ENCODE results near the gene SLC25A19. TPM values are rescaled to one million over a fixed set of nuclear protein-coding genes. Genes with fewer than 3 reads are reported as not detected.

SLC25A19 gene
- total and polyA plus RNA-seq, 9 of the 15 experiments (the other 6 are each of a cell fraction or from before 2014, with no cell fraction given): 33.4 to 76.6 (median 55.3) TPM

DNA sequence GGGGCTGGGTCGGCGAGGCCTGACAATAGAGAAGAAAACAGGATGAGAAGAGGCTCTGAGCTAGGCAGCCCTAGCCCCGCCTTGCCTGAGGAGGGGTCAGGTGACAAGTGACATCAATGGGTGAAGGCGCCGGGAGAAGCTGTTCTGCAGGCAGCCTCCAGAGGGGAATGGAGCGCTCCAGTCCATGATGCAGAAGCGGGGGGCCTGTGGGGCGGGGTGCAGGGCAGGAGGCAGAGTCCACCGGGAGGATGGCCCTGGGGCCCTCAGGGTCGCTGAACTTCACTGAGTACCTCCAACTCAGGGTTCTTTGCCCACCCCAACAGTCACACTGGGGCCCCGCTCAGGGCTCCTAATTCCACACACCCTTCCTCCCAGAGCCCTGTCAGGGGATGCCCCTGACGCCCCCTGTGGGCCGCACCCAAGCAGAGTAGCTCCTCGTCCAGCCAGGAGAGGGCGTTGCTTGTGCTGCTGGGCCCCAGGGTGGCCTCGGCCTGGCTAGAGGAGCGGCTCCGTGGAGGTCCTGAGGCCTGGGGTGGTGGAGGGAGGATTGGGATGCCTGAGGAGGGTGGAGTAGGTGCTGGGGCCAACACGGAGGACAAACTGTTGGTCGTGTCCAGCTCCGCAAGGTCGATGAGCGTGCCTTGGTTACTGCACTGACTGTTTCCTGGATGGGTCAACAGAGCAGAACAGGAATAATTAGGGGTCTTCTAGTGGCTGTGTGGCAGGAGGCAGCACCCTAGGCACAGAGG lies 48.7 kb downstream of the SLC25A19 start (continued):
- TF ChIP-seq MYNN (IDR thresholded peaks at IDR 0.05): peak; percentile 53
- no peak for TF ChIP-seq MYNN (CRISPR knock-in tag; IDR thresholded peaks at IDR 0.05)
- TF ChIP-seq L3MBTL2 (IDR thresholded peaks at IDR 0.05): peak; percentile 32; the same call in 1 of the 2 replicates
- TF ChIP-seq, protein P1, sequence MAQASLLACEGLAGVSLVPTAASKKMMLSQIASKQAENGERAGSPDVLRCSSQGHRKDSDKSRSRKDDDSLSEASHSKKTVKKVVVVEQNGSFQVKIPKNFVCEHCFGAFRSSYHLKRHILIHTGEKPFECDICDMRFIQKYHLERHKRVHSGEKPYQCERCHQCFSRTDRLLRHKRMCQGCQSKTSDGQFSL (CRISPR knock-in tag; IDR thresholded peaks at IDR 0.05): peak; percentile 52
- TF ChIP-seq, protein P1 (tag; IDR thresholded peaks at IDR 0.05): no peak
- peak; percentile 66 for TF ChIP-seq ZFX (CRISPR knock-in tag; IDR thresholded peaks at IDR 0.05)
- TF ChIP-seq HNRNPH1 (optimal IDR thresholded peaks at IDR 0.05; ENCODE audit: low read depth, low read length): no peak
- TF ChIP-seq, protein P2, sequence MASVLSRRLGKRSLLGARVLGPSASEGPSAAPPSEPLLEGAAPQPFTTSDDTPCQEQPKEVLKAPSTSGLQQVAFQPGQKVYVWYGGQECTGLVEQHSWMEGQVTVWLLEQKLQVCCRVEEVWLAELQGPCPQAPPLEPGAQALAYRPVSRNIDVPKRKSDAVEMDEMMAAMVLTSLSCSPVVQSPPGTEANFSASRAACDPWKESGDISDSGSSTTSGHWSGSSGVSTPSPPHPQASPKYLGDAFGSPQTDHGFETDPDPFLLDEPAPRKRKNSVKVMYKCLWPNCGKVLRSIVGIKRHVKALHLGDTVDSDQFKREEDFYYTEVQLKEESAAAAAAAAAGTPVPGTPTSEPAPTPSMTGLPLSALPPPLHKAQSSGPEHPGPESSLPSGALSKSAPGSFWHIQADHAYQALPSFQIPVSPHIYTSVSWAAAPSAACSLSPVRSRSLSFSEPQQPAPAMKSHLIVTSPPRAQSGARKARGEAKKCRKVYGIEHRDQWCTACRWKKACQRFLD (CRISPR knock-in tag; IDR thresholded peaks at IDR 0.05): no peak
- TF ChIP-seq, protein P3, sequence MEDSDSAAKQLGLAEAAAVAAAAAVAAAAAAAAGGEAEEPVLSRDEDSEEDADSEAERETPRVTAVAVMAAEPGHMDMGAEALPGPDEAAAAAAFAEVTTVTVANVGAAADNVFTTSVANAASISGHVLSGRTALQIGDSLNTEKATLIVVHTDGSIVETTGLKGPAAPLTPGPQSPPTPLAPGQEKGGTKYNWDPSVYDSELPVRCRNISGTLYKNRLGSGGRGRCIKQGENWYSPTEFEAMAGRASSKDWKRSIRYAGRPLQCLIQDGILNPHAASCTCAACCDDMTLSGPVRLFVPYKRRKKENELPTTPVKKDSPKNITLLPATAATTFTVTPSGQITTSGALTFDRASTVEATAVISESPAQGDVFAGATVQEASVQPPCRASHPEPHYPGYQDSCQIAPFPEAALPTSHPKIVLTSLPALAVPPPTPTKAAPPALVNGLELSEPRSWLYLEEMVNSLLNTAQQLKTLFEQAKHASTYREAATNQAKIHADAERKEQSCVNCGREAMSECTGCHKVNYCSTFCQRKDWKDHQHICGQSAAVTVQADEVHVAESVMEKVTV (CRISPR knock-in tag; IDR thresholded peaks at IDR 0.05): peak; percentile 41; the same call in 1 of the 2 replicates
- peak; percentile 30 for TF ChIP-seq RBM22 (IDR thresholded peaks at IDR 0.05; ENCODE audit: low read depth, low read length, poor library complexity, severe bottlenecking)
- no peak for TF ChIP-seq SMAD1 (IDR thresholded peaks at IDR 0.05; ENCODE audit: low read depth, low read length, partially characterized antibody)
- TF ChIP-seq, protein P4, sequence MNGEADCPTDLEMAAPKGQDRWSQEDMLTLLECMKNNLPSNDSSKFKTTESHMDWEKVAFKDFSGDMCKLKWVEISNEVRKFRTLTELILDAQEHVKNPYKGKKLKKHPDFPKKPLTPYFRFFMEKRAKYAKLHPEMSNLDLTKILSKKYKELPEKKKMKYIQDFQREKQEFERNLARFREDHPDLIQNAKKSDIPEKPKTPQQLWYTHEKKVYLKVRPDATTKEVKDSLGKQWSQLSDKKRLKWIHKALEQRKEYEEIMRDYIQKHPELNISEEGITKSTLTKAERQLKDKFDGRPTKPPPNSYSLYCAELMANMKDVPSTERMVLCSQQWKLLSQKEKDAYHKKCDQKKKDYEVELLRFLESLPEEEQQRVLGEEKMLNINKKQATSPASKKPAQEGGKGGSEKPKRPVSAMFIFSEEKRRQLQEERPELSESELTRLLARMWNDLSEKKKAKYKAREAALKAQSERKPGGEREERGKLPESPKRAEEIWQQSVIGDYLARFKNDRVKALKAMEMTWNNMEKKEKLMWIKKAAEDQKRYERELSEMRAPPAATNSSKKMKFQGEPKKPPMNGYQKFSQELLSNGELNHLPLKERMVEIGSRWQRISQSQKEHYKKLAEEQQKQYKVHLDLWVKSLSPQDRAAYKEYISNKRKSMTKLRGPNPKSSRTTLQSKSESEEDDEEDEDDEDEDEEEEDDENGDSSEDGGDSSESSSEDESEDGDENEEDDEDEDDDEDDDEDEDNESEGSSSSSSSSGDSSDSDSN (IDR thresholded peaks at IDR 0.05; ENCODE audit: borderline replicate concordance in 1 of 2, low read depth in 2 of 2, low read length in 2 of 2): peak in 1 of 2 experiments; percentile 71; a peak in 2 of 4 replicates
- TF ChIP-seq, protein P5, sequence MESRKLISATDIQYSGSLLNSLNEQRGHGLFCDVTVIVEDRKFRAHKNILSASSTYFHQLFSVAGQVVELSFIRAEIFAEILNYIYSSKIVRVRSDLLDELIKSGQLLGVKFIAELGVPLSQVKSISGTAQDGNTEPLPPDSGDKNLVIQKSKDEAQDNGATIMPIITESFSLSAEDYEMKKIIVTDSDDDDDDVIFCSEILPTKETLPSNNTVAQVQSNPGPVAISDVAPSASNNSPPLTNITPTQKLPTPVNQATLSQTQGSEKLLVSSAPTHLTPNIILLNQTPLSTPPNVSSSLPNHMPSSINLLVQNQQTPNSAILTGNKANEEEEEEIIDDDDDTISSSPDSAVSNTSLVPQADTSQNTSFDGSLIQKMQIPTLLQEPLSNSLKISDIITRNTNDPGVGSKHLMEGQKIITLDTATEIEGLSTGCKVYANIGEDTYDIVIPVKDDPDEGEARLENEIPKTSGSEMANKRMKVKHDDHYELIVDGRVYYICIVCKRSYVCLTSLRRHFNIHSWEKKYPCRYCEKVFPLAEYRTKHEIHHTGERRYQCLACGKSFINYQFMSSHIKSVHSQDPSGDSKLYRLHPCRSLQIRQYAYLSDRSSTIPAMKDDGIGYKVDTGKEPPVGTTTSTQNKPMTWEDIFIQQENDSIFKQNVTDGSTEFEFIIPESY (CRISPR knock-in tag; IDR thresholded peaks at IDR 0.05): peak; percentile 79
- TF ChIP-seq, protein P6, sequence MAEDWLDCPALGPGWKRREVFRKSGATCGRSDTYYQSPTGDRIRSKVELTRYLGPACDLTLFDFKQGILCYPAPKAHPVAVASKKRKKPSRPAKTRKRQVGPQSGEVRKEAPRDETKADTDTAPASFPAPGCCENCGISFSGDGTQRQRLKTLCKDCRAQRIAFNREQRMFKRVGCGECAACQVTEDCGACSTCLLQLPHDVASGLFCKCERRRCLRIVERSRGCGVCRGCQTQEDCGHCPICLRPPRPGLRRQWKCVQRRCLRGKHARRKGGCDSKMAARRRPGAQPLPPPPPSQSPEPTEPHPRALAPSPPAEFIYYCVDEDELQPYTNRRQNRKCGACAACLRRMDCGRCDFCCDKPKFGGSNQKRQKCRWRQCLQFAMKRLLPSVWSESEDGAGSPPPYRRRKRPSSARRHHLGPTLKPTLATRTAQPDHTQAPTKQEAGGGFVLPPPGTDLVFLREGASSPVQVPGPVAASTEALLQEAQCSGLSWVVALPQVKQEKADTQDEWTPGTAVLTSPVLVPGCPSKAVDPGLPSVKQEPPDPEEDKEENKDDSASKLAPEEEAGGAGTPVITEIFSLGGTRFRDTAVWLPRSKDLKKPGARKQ (CRISPR knock-in tag; IDR thresholded peaks at IDR 0.05): no peak
- no peak for TF ChIP-seq KHSRP (IDR thresholded peaks at IDR 0.05)
- TF ChIP-seq PHF20 (IDR thresholded peaks at IDR 0.05; ENCODE audit: partially characterized antibody): peak; percentile 20
- peak; percentile 68; the same call in 1 of the 2 replicates for TF ChIP-seq RAD51 (IDR thresholded peaks at IDR 0.05; ENCODE audit: borderline replicate concordance, low read depth)
